ENCODE data around the gene RET.

RET gene

GRCh38 chr10:43069211-43069515 is 7.7 kb upstream of the RET start:
- Histone ChIP-seq H3K23ac (ENCODE audit: low read depth, low read length, poor library complexity) (no peak overlapping the region), H3K9ac (ENCODE audit: low read depth, low read length, poor library complexity) (no peak overlapping the region), H2BK120ac (ENCODE audit: low read depth, low read length) (no peak overlapping the region), H3K36me3 (replicated peaks in 1 of 2; ENCODE audit: control insufficient read depth in 2 of 2, insufficient read depth in 2 of 2, low read length in 2 of 2) (no peaks in the 10 kb centered on the region), H3K4ac (ENCODE audit: low read length) (no peak overlapping the region), H3K18ac (ENCODE audit: low read length) (no peak overlapping the region), H2BK5ac (ENCODE audit: low read length) (no peak overlapping the region), H2BK12ac (ENCODE audit: low read length) (no peak overlapping the region), H3K27ac (replicated peaks; ENCODE audit: low read length) (no peak overlapping the region), H3K27me3 (ENCODE audit: control insufficient read depth in 3 of 3, insufficient read depth in 3 of 3, low read depth in 1 of 3, low read length in 3 of 3) (peaks cover 0 to 28% (median 0%) of the 10 kb centered on the region in 3 experiments), H3K14ac (ENCODE audit: low read length) (no peak overlapping the region), H4K8ac (ENCODE audit: low read depth, low read length) (no peak overlapping the region), H3K9me3 (replicated peaks in 1 of 2; ENCODE audit: control insufficient read depth in 2 of 2, insufficient read depth in 1 of 2, low read depth in 1 of 2, low read length in 2 of 2) (no peaks in the 10 kb centered on the region), H4K91ac (ENCODE audit: low read depth, low read length, poor library complexity) (no peak overlapping the region), H3K4me3 (ENCODE audit: low read length in 2 of 2) (no peak overlapping the region), H2AK5ac (ENCODE audit: low read depth, low read length) (no peak overlapping the region), H3K4me1 (ENCODE audit: control insufficient read depth in 2 of 2, insufficient read depth in 1 of 2, low read depth in 1 of 2, low read length in 2 of 2) (peaks cover 0 to 6% of the 10 kb centered on the region in 2 donors), H2AFZ (ENCODE audit: low read length) (no peak overlapping the region), H2BK15ac (ENCODE audit: low read length) (no peak overlapping the region), H3K4me2 (ENCODE audit: insufficient read depth, low read length, poor library complexity, severe bottlenecking) (no peak overlapping the region), H3K79me1 (ENCODE audit: low read depth, low read length) (no peaks in the 10 kb centered on the region)
- no peak for DNase-seq (ENCODE audit: low spot score)
- WGBS, 2 donors (ENCODE audit: extremely low coverage in 2 of 2, insufficient read length in 2 of 2, insufficient replicate concordance in 1 of 2) = no CpG with 5 or more reads among the region's 5 CpGs

GRCh38 chr10:43069579-43069978 is 7.3 kb upstream of the RET start:
- no peak overlapping the region for H2BK5ac ChIP-seq (ENCODE audit: low read length)
- peak overlapping the region; percentile 3 for H2AK5ac ChIP-seq (ENCODE audit: low read depth, low read length)
- no peak overlapping the region for H3K9ac ChIP-seq (ENCODE audit: low read depth, low read length, poor library complexity)
- no peak overlapping the region for H3K4me3 ChIP-seq (ENCODE audit: low read length in 2 of 2)
- no peak for DNase-seq (ENCODE audit: low spot score)
- H3K79me1 ChIP-seq (ENCODE audit: low read depth, low read length) = no peaks in the 10 kb centered on the region
- H2BK15ac ChIP-seq (ENCODE audit: low read length) = no peak overlapping the region
- no peak overlapping the region for H4K8ac ChIP-seq (ENCODE audit: low read depth, low read length)
- no peak overlapping the region for H2AFZ ChIP-seq (ENCODE audit: low read length)
- WGBS, 2 donors (ENCODE audit: extremely low coverage in 2 of 2, insufficient read length in 2 of 2, insufficient replicate concordance in 1 of 2) = no CpG with 5 or more reads among the region's 4 CpGs
- no peak overlapping the region for H3K14ac ChIP-seq (ENCODE audit: low read length)
- no peak overlapping the region for H2BK120ac ChIP-seq (ENCODE audit: low read depth, low read length)
- H3K4ac ChIP-seq (ENCODE audit: low read length) = no peak overlapping the region
- no peak overlapping the region for H3K23ac ChIP-seq (ENCODE audit: low read depth, low read length, poor library complexity)
- no peaks in the 10 kb centered on the region for H3K9me3 ChIP-seq (replicated peaks in 1 of 2; ENCODE audit: control insufficient read depth in 2 of 2, insufficient read depth in 1 of 2, low read depth in 1 of 2, low read length in 2 of 2)
- no peaks in the 10 kb centered on the region for H3K36me3 ChIP-seq (replicated peaks in 1 of 2; ENCODE audit: control insufficient read depth in 2 of 2, insufficient read depth in 2 of 2, low read length in 2 of 2)
- peaks cover 0 to 31% (median 0%) of the 10 kb centered on the region in 3 experiments for H3K27me3 ChIP-seq (ENCODE audit: control insufficient read depth in 3 of 3, insufficient read depth in 3 of 3, low read depth in 1 of 3, low read length in 3 of 3)
- peaks cover 0 to 6% of the 10 kb centered on the region in 2 donors for H3K4me1 ChIP-seq (ENCODE audit: control insufficient read depth in 2 of 2, insufficient read depth in 1 of 2, low read depth in 1 of 2, low read length in 2 of 2)
- H2BK12ac ChIP-seq (ENCODE audit: low read length) = no peak overlapping the region
- H4K91ac ChIP-seq (ENCODE audit: low read depth, low read length, poor library complexity) = no peak overlapping the region
- H3K4me2 ChIP-seq (ENCODE audit: insufficient read depth, low read length, poor library complexity, severe bottlenecking) = no peak overlapping the region
- H3K27ac ChIP-seq (replicated peaks; ENCODE audit: low read length) = no peak overlapping the region
- no peak overlapping the region for H3K18ac ChIP-seq (ENCODE audit: low read length)

- no CpG with 5 or more reads among the region's 17 CpGs for WGBS, 2 donors (ENCODE audit: extremely low coverage in 2 of 2, insufficient read length in 2 of 2, insufficient replicate concordance in 1 of 2)
- H3K9me3 ChIP-seq (replicated peaks in 1 of 2; ENCODE audit: control insufficient read depth in 2 of 2, insufficient read depth in 1 of 2, low read depth in 1 of 2, low read length in 2 of 2) = no peaks in the 10 kb centered on the region
- no peak overlapping the region for H3K9ac ChIP-seq (ENCODE audit: low read depth, low read length, poor library complexity)
- H2BK12ac ChIP-seq (ENCODE audit: low read length) = no peak overlapping the region
- H3K4me3 ChIP-seq (ENCODE audit: low read length in 2 of 2) = no peak overlapping the region
- H2AFZ ChIP-seq (ENCODE audit: low read length) = no peak overlapping the region
- no peak overlapping the region for H3K23ac ChIP-seq (ENCODE audit: low read depth, low read length, poor library complexity)
- H3K4ac ChIP-seq (ENCODE audit: low read length) = peak overlapping the region; percentile 27
- H3K79me1 ChIP-seq (ENCODE audit: low read depth, low read length) = no peaks in the 10 kb centered on the region
- no peak overlapping the region for H4K91ac ChIP-seq (ENCODE audit: low read depth, low read length, poor library complexity)
- H3K14ac ChIP-seq (ENCODE audit: low read length) = no peak overlapping the region
- no peak overlapping the region for H2BK5ac ChIP-seq (ENCODE audit: low read length)
- H3K27ac ChIP-seq (replicated peaks; ENCODE audit: low read length) = no peak overlapping the region
- H3K27me3 ChIP-seq (ENCODE audit: control insufficient read depth in 3 of 3, insufficient read depth in 3 of 3, low read depth in 1 of 3, low read length in 3 of 3) = peaks cover 0 to 39% (median 0%) of the 10 kb centered on the region in 3 experiments
- peak overlapping the region; percentile 48 for H4K8ac ChIP-seq (ENCODE audit: low read depth, low read length)
- H3K36me3 ChIP-seq (replicated peaks in 1 of 2; ENCODE audit: control insufficient read depth in 2 of 2, insufficient read depth in 2 of 2, low read length in 2 of 2) = no peaks in the 10 kb centered on the region
- H2BK15ac ChIP-seq (ENCODE audit: low read length) = peak overlapping the region; percentile 56
- no peak for DNase-seq (ENCODE audit: low spot score)
- peak overlapping the region; percentile 73 for H3K18ac ChIP-seq (ENCODE audit: low read length)
- H2AK5ac ChIP-seq (ENCODE audit: low read depth, low read length) = peak overlapping the region; percentile 94
- H3K4me1 ChIP-seq (ENCODE audit: control insufficient read depth in 2 of 2, insufficient read depth in 1 of 2, low read depth in 1 of 2, low read length in 2 of 2) = peaks cover 0 to 6% of the 10 kb centered on the region in 2 donors
- H3K4me2 ChIP-seq (ENCODE audit: insufficient read depth, low read length, poor library complexity, severe bottlenecking) = no peak overlapping the region
- H2BK120ac ChIP-seq (ENCODE audit: low read depth, low read length) = no peak overlapping the region
These were observed 6.5 kb upstream of the RET start for GRCh38 chr10:43070121-43071085.

- H3K9me3 ChIP-seq (replicated peaks in 1 of 2; ENCODE audit: control insufficient read depth in 2 of 2, insufficient read depth in 1 of 2, low read depth in 1 of 2, low read length in 2 of 2) = no peaks in the 10 kb centered on the region
- peaks cover 0 to 52% (median 13%) of the 10 kb centered on the region in 3 experiments for H3K27me3 ChIP-seq (ENCODE audit: control insufficient read depth in 3 of 3, insufficient read depth in 3 of 3, low read depth in 1 of 3, low read length in 3 of 3)
- no peak overlapping the region for H3K4ac ChIP-seq (ENCODE audit: low read length)
- peak overlapping the region; percentile 49 for H2BK5ac ChIP-seq (ENCODE audit: low read length)
- H3K79me1 ChIP-seq (ENCODE audit: low read depth, low read length) = peaks cover 1% of the 10 kb centered on the region
- no peak overlapping the region for H2AFZ ChIP-seq (ENCODE audit: low read length)
- peak overlapping the region; percentile 82 for H2AK5ac ChIP-seq (ENCODE audit: low read depth, low read length)
- H4K8ac ChIP-seq (ENCODE audit: low read depth, low read length) = no peak overlapping the region
- H3K27ac ChIP-seq (replicated peaks; ENCODE audit: low read length) = no peak overlapping the region
- H3K18ac ChIP-seq (ENCODE audit: low read length) = peak overlapping the region; percentile 27
- no peak overlapping the region for H3K4me2 ChIP-seq (ENCODE audit: insufficient read depth, low read length, poor library complexity, severe bottlenecking)
- no peak overlapping the region for H3K4me3 ChIP-seq (ENCODE audit: low read length in 2 of 2)
- no peak overlapping the region for H2BK12ac ChIP-seq (ENCODE audit: low read length)
- no peak overlapping the region for H3K23ac ChIP-seq (ENCODE audit: low read depth, low read length, poor library complexity)
- H3K4me1 ChIP-seq (ENCODE audit: control insufficient read depth in 2 of 2, insufficient read depth in 1 of 2, low read depth in 1 of 2, low read length in 2 of 2) = peaks cover 0 to 2% of the 10 kb centered on the region in 2 donors
- H3K9ac ChIP-seq (ENCODE audit: low read depth, low read length, poor library complexity) = no peak overlapping the region
- H2BK15ac ChIP-seq (ENCODE audit: low read length) = no peak overlapping the region
- no peak for DNase-seq (ENCODE audit: low spot score)
- H3K14ac ChIP-seq (ENCODE audit: low read length) = no peak overlapping the region
- WGBS, 2 donors (ENCODE audit: extremely low coverage in 2 of 2, insufficient read length in 2 of 2, insufficient replicate concordance in 1 of 2) = no CpG with 5 or more reads among the region's 19 CpGs
- peak overlapping the region; percentile 41 for H4K91ac ChIP-seq (ENCODE audit: low read depth, low read length, poor library complexity)
- no peaks in the 10 kb centered on the region for H3K36me3 ChIP-seq (replicated peaks in 1 of 2; ENCODE audit: control insufficient read depth in 2 of 2, insufficient read depth in 2 of 2, low read length in 2 of 2)
- no peak overlapping the region for H2BK120ac ChIP-seq (ENCODE audit: low read depth, low read length)
These were observed 4.8 kb upstream of the RET start for GRCh38 chr10:43071865-43072650.
